PC-3 (cell line): Measurements from ENCODE around the gene TRIM28. TPM values are rescaled to one million over a fixed set of nuclear protein-coding genes. Genes with fewer than 3 reads are reported as not detected.
A peak's percentile ranks its signal among the peaks of the same experiment; 100 is the strongest.

ENCODE experiments used
- ATAC-seq: fragments of 200-7000 bp; cut with Tn5 transposase; 2 replicates; pipeline ENCODE4 v1.9.1; 2020; ENCODE audit warnings: mild to moderate bottlenecking, moderate library complexity
- BruUV-seq: library from RNA; stranded (reverse); fragments of 400-500 nt; replicated peaks from 2 replicates; lab custom pipeline; 2021; lab: Mats Ljungman, UMichigan
- CTCF ChIA-PET: fragments of 300-600 bp; sonication (Branson Sonifier 250); formaldehyde crosslinking; loops from one replicate; lab custom pipeline; 2022; ENCODE audit warnings: antibody characterized with exemption; lab: Charles Lee
- POLR2A ChIA-PET: fragments of 300-600 bp; sonication (Branson Sonifier 250); formaldehyde crosslinking; loops from one replicate; lab custom pipeline; 2022; ENCODE audit warnings: antibody characterized with exemption; ENCODE audit not compliant: unreplicated experiment; lab: Charles Lee
- DNase-seq: peaks from one replicate; pipeline ENCODE4 v3.0.0-alpha.2; 2015
- H2AFZ ChIP-seq: fragments of 300-600 bp; sonication (generic); 2 replicates; pipeline ENCODE4 v1.6.0; 2016; ENCODE audit warnings: antibody characterized with exemption, low read length
- H3F3A ChIP-seq: fragments of 300-600 bp; sonication (generic); one replicate; pipeline ENCODE4 v1.6.0; 2017; ENCODE audit warnings: antibody characterized with exemption, low read length, control low read depth, mild to moderate bottlenecking; ENCODE audit not compliant: unreplicated experiment
- H3K27ac ChIP-seq: fragments of 300-600 bp; sonication (generic); 2 replicates; pipeline ENCODE4 v1.5.1; 2016; ENCODE audit warnings: mild to moderate bottlenecking, low read length
- H3K27me3 ChIP-seq: fragments of 300-600 bp; sonication (generic); 2 replicates; pipeline ENCODE4 v1.6.1; 2016; ENCODE audit warnings: low read length, mixed read lengths
- H3K36me3 ChIP-seq: fragments of 300-600 bp; sonication (generic); 2 replicates; pipeline ENCODE4 v1.6.1; 2016; ENCODE audit warnings: low read depth, mixed run types, low read length, mixed read lengths
- H3K4me1 ChIP-seq: fragments of 300-600 bp; sonication (generic); 2 replicates; pipeline ENCODE4 v1.5.1; 2016; ENCODE audit warnings: low read length; ENCODE audit not compliant: insufficient read depth
- H3K4me2 ChIP-seq: fragments of 300-600 bp; sonication (generic); 2 replicates; pipeline ENCODE4 v1.6.0; 2016; ENCODE audit warnings: low read length
- H3K4me3 ChIP-seq: fragments of 300-600 bp; sonication (generic); 2 replicates; pipeline ENCODE4 v1.5.1; 2016; ENCODE audit warnings: mild to moderate bottlenecking, low read length, mixed read lengths
- H3K79me2 ChIP-seq: fragments of 300-600 bp; sonication (generic); 2 replicates; pipeline ENCODE4 v1.6.1; 2017; ENCODE audit warnings: low read length, mixed read lengths
- H3K9ac ChIP-seq: fragments of 300-600 bp; sonication (generic); 2 replicates; pipeline ENCODE4 v1.6.0; 2016; ENCODE audit warnings: mild to moderate bottlenecking, low read length
- H3K9me2 ChIP-seq: fragments of 300-600 bp; sonication (generic); replicated peaks from 2 replicates; pipeline ENCODE4 v1.6.1; 2016; ENCODE audit warnings: mixed run types, low read length, mixed read lengths
- H3K9me3 ChIP-seq: fragments of 300-600 bp; sonication (generic); 2 replicates; pipeline ENCODE4 v1.6.1; 2016; ENCODE audit warnings: low read length, mixed read lengths
- H4K20me1 ChIP-seq: fragments of 300-600 bp; sonication (generic); 2 replicates; pipeline ENCODE4 v1.6.1; 2016; ENCODE audit warnings: low read length, mixed read lengths
- EZH2 ChIP-seq: fragments of 300-600 bp; sonication (generic); IDR thresholded peaks from one replicate; pipeline ENCODE4 v1.6.1; 2017; ENCODE audit warnings: antibody characterized with exemption, mild to moderate bottlenecking, low read length; ENCODE audit not compliant: unreplicated experiment
- EZH2phosphoT487 ChIP-seq: fragments of 300-600 bp; sonication (generic); IDR thresholded peaks from 2 replicates; pipeline ENCODE4 v1.6.1; 2018; ENCODE audit warnings: mild to moderate bottlenecking, antibody characterized with exemption, low read length, borderline replicate concordance
- intact Hi-C: fragments of 100-400 bp; cut with micrococcal nuclease; formaldehyde crosslinking; loops from 2 replicates; pipeline ENCODE4 v1.9.0; 2023
- total RNA-seq: library from RNA; depleted of rRNA; stranded (reverse); fragments of >200 nt; gene quantifications from 2 replicates; pipeline ENCODE4 v1.2.3, GENCODE V29; 2014
- TF ChIP-seq, protein P1 (sequence below): fragments of 300-600 bp; sonication (generic); conservative IDR thresholded peaks from 2 replicates; pipeline ENCODE4 v1.5.1; 2017; ENCODE audit warnings: antibody characterized with exemption, low read depth, mild to moderate bottlenecking, low read length

Gene TRIM28
- total RNA-seq, 1 experiment from 2014 or later = 1,169 TPM

- CTCF ChIA-PET = no interaction called here
- POLR2A ChIA-PET = no interaction called here
- H3K27me3 ChIP-seq = no peaks in the 10 kb centered on the region
- TF ChIP-seq EZH2phosphoT487 = no peak
- TF ChIP-seq EZH2 = no peak
- TF ChIP-seq, protein P1, sequence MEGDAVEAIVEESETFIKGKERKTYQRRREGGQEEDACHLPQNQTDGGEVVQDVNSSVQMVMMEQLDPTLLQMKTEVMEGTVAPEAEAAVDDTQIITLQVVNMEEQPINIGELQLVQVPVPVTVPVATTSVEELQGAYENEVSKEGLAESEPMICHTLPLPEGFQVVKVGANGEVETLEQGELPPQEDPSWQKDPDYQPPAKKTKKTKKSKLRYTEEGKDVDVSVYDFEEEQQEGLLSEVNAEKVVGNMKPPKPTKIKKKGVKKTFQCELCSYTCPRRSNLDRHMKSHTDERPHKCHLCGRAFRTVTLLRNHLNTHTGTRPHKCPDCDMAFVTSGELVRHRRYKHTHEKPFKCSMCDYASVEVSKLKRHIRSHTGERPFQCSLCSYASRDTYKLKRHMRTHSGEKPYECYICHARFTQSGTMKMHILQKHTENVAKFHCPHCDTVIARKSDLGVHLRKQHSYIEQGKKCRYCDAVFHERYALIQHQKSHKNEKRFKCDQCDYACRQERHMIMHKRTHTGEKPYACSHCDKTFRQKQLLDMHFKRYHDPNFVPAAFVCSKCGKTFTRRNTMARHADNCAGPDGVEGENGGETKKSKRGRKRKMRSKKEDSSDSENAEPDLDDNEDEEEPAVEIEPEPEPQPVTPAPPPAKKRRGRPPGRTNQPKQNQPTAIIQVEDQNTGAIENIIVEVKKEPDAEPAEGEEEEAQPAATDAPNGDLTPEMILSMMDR = no peak
- no peaks in the 10 kb centered on the region for H3K9me3 ChIP-seq
- peaks cover 17% of the 10 kb centered on the region for H3K36me3 ChIP-seq
- ATAC-seq (no peak), DNase-seq (no peak)
- intact Hi-C loops = no loop called here
- H3K4me1 ChIP-seq = peaks cover 12% of the 10 kb centered on the region
- no peaks in the 10 kb centered on the region for H3K9me2 ChIP-seq
- no peak overlapping the region for H3K9ac ChIP-seq
- H4K20me1 ChIP-seq = no peaks in the 10 kb centered on the region
- no peaks in the 10 kb centered on the region for H3F3A ChIP-seq
- H3K27ac ChIP-seq = no peak overlapping the region
- no peak overlapping the region for H3K4me2 ChIP-seq
- peaks cover 44% of the 10 kb centered on the region for H3K79me2 ChIP-seq
- no peak overlapping the region for H2AFZ ChIP-seq
- no peak overlapping the region for H3K4me3 ChIP-seq
- BruUV-seq = no TSS peak
Observed at GRCh38 chr19:58515259-58515658, 28.6 kb upstream of the TRIM28 start.

DNA sequence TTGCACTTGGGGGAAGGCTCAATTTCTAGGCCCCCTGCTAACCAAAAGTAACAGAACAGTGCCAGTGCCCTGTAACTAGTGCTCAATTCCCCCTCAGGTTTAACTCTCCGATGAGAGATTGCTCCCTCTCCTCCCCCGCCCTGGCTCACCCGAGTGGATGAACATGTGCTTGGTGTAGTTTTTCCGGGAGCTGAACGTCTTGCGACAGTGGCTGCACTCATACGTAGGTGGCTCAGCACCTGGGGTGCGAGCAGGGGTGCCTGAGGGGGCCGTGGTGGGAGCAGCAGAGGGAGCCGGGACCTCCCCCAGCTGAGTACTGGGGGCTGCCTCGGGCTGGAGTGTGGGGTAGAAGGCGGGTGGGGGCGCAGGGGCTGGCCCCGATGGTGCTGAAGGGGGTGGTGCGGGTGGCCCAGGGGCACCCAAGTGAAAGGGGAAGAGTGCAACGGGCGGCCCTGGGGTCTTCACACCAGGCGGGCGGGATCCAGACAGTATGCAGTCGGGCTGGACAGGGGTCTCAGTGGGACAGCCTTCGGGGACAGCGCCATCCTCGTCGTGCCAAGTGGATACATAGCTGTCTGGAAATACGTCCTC, 27.5 kb upstream of the TRIM28 start:
- H3K9ac ChIP-seq = no peak overlapping the region
- H3K27ac ChIP-seq = no peak overlapping the region
- peaks cover 17% of the 10 kb centered on the region for H3K36me3 ChIP-seq
- no peak overlapping the region for H3K4me3 ChIP-seq
- intact Hi-C loops = no loop called here
- BruUV-seq = no TSS peak
- peaks cover 44% of the 10 kb centered on the region for H3K79me2 ChIP-seq
- no peaks in the 10 kb centered on the region for H3K27me3 ChIP-seq
- ChIA-PET CTCF (no interaction called here), POLR2A (no interaction called here)
- peaks cover 16% of the 10 kb centered on the region for H3K4me1 ChIP-seq
- ATAC-seq (no peak), DNase-seq (no peak)
- H4K20me1 ChIP-seq = no peaks in the 10 kb centered on the region
- TF ChIP-seq EZH2phosphoT487 (no peak), EZH2 (no peak)
- TF ChIP-seq, protein P1 = no peak
- H2AFZ ChIP-seq = no peak overlapping the region
- no peaks in the 10 kb centered on the region for H3K9me3 ChIP-seq
- no peak overlapping the region for H3K4me2 ChIP-seq
- H3F3A ChIP-seq = no peaks in the 10 kb centered on the region
- H3K9me2 ChIP-seq = no peaks in the 10 kb centered on the region

- Histone ChIP-seq H3K9ac (no peak overlapping the region), H3K9me3 (no peaks in the 10 kb centered on the region), H3K79me2 (peaks cover 44% of the 10 kb centered on the region), H3K4me1 (peaks cover 16% of the 10 kb centered on the region), H3K9me2 (no peaks in the 10 kb centered on the region), H3K4me2 (no peak overlapping the region), H3K27me3 (no peaks in the 10 kb centered on the region), H3K4me3 (no peak overlapping the region), H2AFZ (no peak overlapping the region), H3K27ac (no peak overlapping the region), H3K36me3 (peaks cover 17% of the 10 kb centered on the region), H4K20me1 (no peaks in the 10 kb centered on the region), H3F3A (no peaks in the 10 kb centered on the region)
- DNase-seq (no peak), ATAC-seq (no peak)
- CTCF ChIA-PET = no interaction called here
- BruUV-seq = no TSS peak
- POLR2A ChIA-PET = no interaction called here
- intact Hi-C loops = no loop called here
- TF ChIP-seq EZH2 = no peak
- no peak for TF ChIP-seq EZH2phosphoT487
- TF ChIP-seq, protein P1 = peak; percentile 40
Observed at GRCh38 chr19:58516964-58517833, 26.7 kb upstream of the TRIM28 start.
